NCI-H82 treated with DMSO at 0.1 percent for 48 hours (cell line): ENCODE data around the gene CCNK.

Source experiments
- DNase-seq: peaks from one replicate; lab custom pipeline; 2025; ENCODE audit not compliant: unreplicated experiment; lab: John Stamatoyannopoulos, UW

Gene CCNK

GRCh38 chr14:99532310-99532709, 51.1 kb downstream of the CCNK start:
- DNase-seq = no peak

GRCh38 chr14:99534333-99534732, 53.1 kb downstream of the CCNK start:
- DNase-seq = no peak

GRCh38 chr14:99534863-99535262, 53.7 kb downstream of the CCNK start:
- no peak for DNase-seq

GRCh38 chr14:99535448-99535847, 54.2 kb downstream of the CCNK start:
- DNase-seq = no peak

- DNase-seq = no peak
These were observed 54.9 kb downstream of the CCNK start for GRCh38 chr14:99535908-99536778.

GRCh38 chr14:99537399-99537798, 56.2 kb downstream of the CCNK start:
- DNase-seq = no peak

GRCh38 chr14:99538275-99538674, 57.1 kb downstream of the CCNK start:
- DNase-seq = no peak

- no peak for DNase-seq
These were observed 57.5 kb downstream of the CCNK start for GRCh38 chr14:99538733-99539132.

GRCh38 chr14:99539491-99539890, 58.3 kb downstream of the CCNK start:
- no peak for DNase-seq

- peak; percentile 75 for DNase-seq
These were observed 59.2 kb downstream of the CCNK start for GRCh38 chr14:99540196-99541032.

GRCh38 chr14:99541211-99541610, 60.0 kb downstream of the CCNK start:
- no peak for DNase-seq

- peak; percentile 35 for DNase-seq
These were observed 60.7 kb downstream of the CCNK start for GRCh38 chr14:99541677-99542470.

GRCh38 chr14:99542566-99542965, 61.4 kb downstream of the CCNK start:
- no peak for DNase-seq

GRCh38 chr14:99543370-99543769, 62.2 kb downstream of the CCNK start:
- no peak for DNase-seq

- DNase-seq = no peak
These were observed 62.8 kb downstream of the CCNK start for GRCh38 chr14:99543985-99544384.

- no peak for DNase-seq
These were observed 63.8 kb downstream of the CCNK start for GRCh38 chr14:99544991-99545390.

- no peak for DNase-seq
These were observed 64.4 kb downstream of the CCNK start for GRCh38 chr14:99545586-99545985.

GRCh38 chr14:99546234-99546879, 65.1 kb downstream of the CCNK start:
- DNase-seq = peak; percentile 53

- no peak for DNase-seq
These were observed 67.0 kb downstream of the CCNK start for GRCh38 chr14:99548255-99548654.

GRCh38 chr14:99548871-99549515, 67.8 kb downstream of the CCNK start:
- no peak for DNase-seq
